HCT116 (cell line): ENCODE measurements around the gene CLCN3.

Experiments
- CEBPB ChIP-seq: IDR thresholded peaks from 2 replicates; pipeline ENCODE4 v1.6.1; 2012; ENCODE audit warnings: low read depth
- CTCF ChIP-seq, 3 experiments: fragments of 200-600 bp in 1 of 3; sonication (generic) in 1 of 3; IDR thresholded peaks in 2 of 3; conservative IDR thresholded peaks in 1 of 3; 2 replicates each; pipeline ENCODE4 v1.5.1; 2012 to 2017; ENCODE audit warnings: low read depth in 2 of 3, low read length in 2 of 3, antibody characterized with exemption in 1 of 3, borderline replicate concordance in 1 of 3, control low read depth in 1 of 3, mild to moderate bottlenecking in 1 of 3, mixed read lengths in 1 of 3, mixed run types in 1 of 3, moderate library complexity in 1 of 3; ENCODE audit not compliant: insufficient read depth in 1 of 3

- no peak for TF ChIP-seq CEBPB
- TF ChIP-seq CTCF (IDR thresholded peaks at IDR 0.05 in 2 of 3, conservative IDR thresholded peaks at IDR 0.05 in 1 of 3; ENCODE audit: borderline replicate concordance in 1 of 3, insufficient read depth in 1 of 3, low read depth in 2 of 3, low read length in 2 of 3) = no peak
Measured at GRCh38 chr4:169665046-169665737, 44.8 kb downstream of the CLCN3 start.
